Hepatocyte (in vitro differentiated cells): Measurements from ENCODE around the gene NDFIP2. TPM values are rescaled to one million over a fixed set of nuclear protein-coding genes. Genes with fewer than 3 reads are reported as not detected.

Source experiments
- DNase-seq: peaks from one replicate; pipeline ENCODE4 v3.0.0-alpha.2; 2016; ENCODE audit warnings: low spot score
- H2AFZ ChIP-seq: fragments of 200-600 bp; sonication (generic); 2 replicates; pipeline ENCODE4 v1.6.0; 2016; ENCODE audit warnings: antibody characterized with exemption, mild to moderate bottlenecking
- H3K27ac ChIP-seq: fragments of 200-600 bp; sonication (generic); 2 replicates; pipeline ENCODE4 v1.5.1; 2016; ENCODE audit warnings: mild to moderate bottlenecking
- H3K27me3 ChIP-seq: fragments of 200-600 bp; sonication (generic); 2 replicates; pipeline ENCODE4 v1.6.1; 2016
- H3K36me3 ChIP-seq: fragments of 200-600 bp; sonication (generic); replicated peaks from 2 replicates; pipeline ENCODE4 v1.5.1; 2016; ENCODE audit warnings: low read depth; ENCODE audit not compliant: insufficient read depth
- H3K4me1 ChIP-seq: fragments of 200-600 bp; sonication (generic); 2 replicates; pipeline ENCODE4 v1.5.1; 2016; ENCODE audit warnings: mild to moderate bottlenecking, moderate library complexity; ENCODE audit not compliant: insufficient read depth
- H3K4me2 ChIP-seq: fragments of 200-600 bp; sonication (generic); 2 replicates; pipeline ENCODE4 v1.6.0; 2016
- H3K4me3 ChIP-seq: fragments of 200-600 bp; sonication (generic); 2 replicates; pipeline ENCODE4 v1.5.1; 2016; ENCODE audit warnings: mild to moderate bottlenecking
- H3K79me2 ChIP-seq: fragments of 200-600 bp; sonication (generic); 2 replicates; pipeline ENCODE4 v1.6.0; 2017; ENCODE audit warnings: mild to moderate bottlenecking
- H3K9me2 ChIP-seq: fragments of 200-600 bp; sonication (generic); replicated peaks from 2 replicates; pipeline ENCODE4 v1.6.0; 2017; ENCODE audit warnings: mild to moderate bottlenecking; ENCODE audit not compliant: insufficient read depth
- H3K9me3 ChIP-seq: fragments of 200-600 bp; sonication (generic); 2 replicates; pipeline ENCODE4 v1.5.1; 2016; ENCODE audit warnings: low read depth, mild to moderate bottlenecking
- H4K20me1 ChIP-seq: fragments of 200-600 bp; sonication (generic); 2 replicates; pipeline ENCODE4 v1.6.0; 2016; ENCODE audit warnings: mild to moderate bottlenecking; ENCODE audit not compliant: insufficient read depth, poor library complexity, severe bottlenecking
- EZH2 ChIP-seq: fragments of 200-600 bp; sonication (generic); IDR thresholded peaks from 2 replicates; pipeline ENCODE4 v1.6.1; 2016; ENCODE audit warnings: antibody characterized with exemption, mild to moderate bottlenecking, borderline replicate concordance
- EZH2phosphoT487 ChIP-seq: fragments of 200-600 bp; sonication (generic); IDR thresholded peaks from one replicate; pipeline ENCODE4 v1.6.1; 2018; ENCODE audit warnings: antibody characterized with exemption, mild to moderate bottlenecking, low read depth, moderate library complexity; ENCODE audit not compliant: unreplicated experiment, severe bottlenecking
- WGBS: methylation state at CpG from one replicate; pipeline ENCODE4 v1.1.6; 2016; ENCODE audit warnings: low lambda C conversion rate; ENCODE audit errors: missing lambda C conversion rate; 5-methylcytosine and 5-hydroxymethylcytosine counted together
- polyA plus RNA-seq: library from polyadenylated mRNA; unstranded; fragments of >200 nt; fragmentation: Nextera tagmentation; extraction: Ambion mirVana; gene quantifications from 2 replicates; pipeline ENCODE4 v1.2.1, GENCODE V29; 2016
- total RNA-seq: library from RNA; depleted of rRNA; stranded (reverse); fragments of >200 nt; gene quantifications from 2 replicates; pipeline ENCODE4 v1.2.3, GENCODE V29; 2014
- TF ChIP-seq, protein P1 (sequence below): fragments of 200-600 bp; sonication (generic); IDR thresholded peaks from 2 replicates; pipeline ENCODE4 v1.5.1; 2016; ENCODE audit warnings: antibody characterized with exemption, mild to moderate bottlenecking; ENCODE audit not compliant: poor library complexity

NDFIP2 gene
- total and polyA plus RNA-seq, 2 experiments from 2014 or later = 54.4 to 80.2 TPM

DNA sequence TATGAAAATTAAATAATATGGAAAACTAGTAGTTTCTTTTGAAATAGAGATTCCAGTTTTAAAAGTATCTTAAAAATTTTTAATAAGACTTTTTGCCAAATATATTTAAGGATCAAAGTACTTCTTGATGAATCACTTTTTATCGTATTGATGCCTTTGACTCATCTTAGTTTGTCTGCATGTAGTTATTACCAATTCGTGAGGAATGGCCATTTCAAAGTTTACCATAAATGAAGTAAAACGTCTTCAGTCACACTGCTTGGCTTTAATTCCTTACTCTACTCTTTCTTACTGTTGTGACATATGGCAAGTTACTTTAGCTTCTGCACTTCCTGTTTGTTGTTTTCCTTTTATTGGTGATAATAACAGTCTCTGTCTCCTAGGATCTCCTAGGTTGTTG is 38.3 kb downstream of the NDFIP2 start:
- Histone ChIP-seq H3K4me2 (no peak overlapping the region), H3K79me2 (peaks cover 68% of the 10 kb centered on the region), H3K9me2 (no peaks in the 10 kb centered on the region), H3K36me3 (no peaks in the 10 kb centered on the region), H3K4me3 (no peak overlapping the region), H4K20me1 (peaks cover 37% of the 10 kb centered on the region), H3K27me3 (no peaks in the 10 kb centered on the region), H2AFZ (no peak overlapping the region), H3K9me3 (no peaks in the 10 kb centered on the region), H3K4me1 (no peaks in the 10 kb centered on the region), H3K27ac (no peak overlapping the region)
- 87% methylated on average over 3 of the region's 3 CpGs for WGBS
- TF ChIP-seq, protein P1, sequence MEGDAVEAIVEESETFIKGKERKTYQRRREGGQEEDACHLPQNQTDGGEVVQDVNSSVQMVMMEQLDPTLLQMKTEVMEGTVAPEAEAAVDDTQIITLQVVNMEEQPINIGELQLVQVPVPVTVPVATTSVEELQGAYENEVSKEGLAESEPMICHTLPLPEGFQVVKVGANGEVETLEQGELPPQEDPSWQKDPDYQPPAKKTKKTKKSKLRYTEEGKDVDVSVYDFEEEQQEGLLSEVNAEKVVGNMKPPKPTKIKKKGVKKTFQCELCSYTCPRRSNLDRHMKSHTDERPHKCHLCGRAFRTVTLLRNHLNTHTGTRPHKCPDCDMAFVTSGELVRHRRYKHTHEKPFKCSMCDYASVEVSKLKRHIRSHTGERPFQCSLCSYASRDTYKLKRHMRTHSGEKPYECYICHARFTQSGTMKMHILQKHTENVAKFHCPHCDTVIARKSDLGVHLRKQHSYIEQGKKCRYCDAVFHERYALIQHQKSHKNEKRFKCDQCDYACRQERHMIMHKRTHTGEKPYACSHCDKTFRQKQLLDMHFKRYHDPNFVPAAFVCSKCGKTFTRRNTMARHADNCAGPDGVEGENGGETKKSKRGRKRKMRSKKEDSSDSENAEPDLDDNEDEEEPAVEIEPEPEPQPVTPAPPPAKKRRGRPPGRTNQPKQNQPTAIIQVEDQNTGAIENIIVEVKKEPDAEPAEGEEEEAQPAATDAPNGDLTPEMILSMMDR = no peak
- TF ChIP-seq EZH2phosphoT487 = no peak
- no peak for TF ChIP-seq EZH2
- no peak for DNase-seq

- DNase-seq = no peak
Measured at GRCh38 chr13:79522583-79522982, 41.6 kb downstream of the NDFIP2 start.

DNA sequence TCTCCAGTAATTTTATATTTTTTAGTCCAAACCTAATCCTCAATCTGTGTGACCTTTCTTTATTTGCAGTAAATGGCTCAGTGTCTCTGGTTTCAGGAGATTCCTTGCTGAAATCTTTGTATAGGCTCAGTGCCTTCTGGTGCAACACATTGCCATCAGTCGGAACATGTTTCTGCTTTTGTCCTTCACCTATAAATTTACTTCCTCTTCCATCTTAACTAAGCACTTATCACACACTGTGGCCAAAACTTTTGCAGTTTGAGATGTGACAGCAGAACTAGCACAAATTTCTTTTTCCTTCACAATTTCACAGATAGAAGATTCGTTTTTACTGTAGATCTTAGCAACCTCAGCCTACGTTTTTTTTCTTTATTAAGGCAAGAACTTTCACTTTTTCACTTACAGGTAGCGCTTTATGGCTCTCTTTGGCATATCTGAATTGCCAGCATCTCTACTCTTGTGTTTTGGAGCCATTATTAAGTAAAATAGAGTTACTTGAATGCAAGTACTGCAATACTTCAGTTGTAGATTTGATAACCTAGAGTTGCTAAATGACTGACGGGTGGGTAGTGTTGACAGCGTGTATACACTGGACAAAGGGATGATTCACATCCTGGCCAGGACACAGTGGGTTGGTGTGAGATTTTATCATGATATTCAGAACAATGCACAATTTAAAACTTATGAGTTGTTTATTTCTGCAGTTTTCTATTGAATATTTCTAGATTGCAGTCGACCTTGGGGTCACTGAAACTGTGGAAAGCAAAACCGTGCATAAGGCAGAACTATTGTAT is 44.3 kb downstream of the NDFIP2 start:
- TF ChIP-seq EZH2phosphoT487 (no peak), EZH2 (no peak)
- TF ChIP-seq, protein P1 = no peak

More at GRCh38 chr13:79522583-79522982, 41.6 kb downstream of the NDFIP2 start:
- Histone ChIP-seq H3K9me2 (no peaks in the 10 kb centered on the region), H3K9me3 (no peaks in the 10 kb centered on the region), H2AFZ (no peak overlapping the region), H3K27ac (no peak overlapping the region), H4K20me1 (peaks cover 27% of the 10 kb centered on the region), H3K4me2 (no peak overlapping the region), H3K4me3 (no peak overlapping the region), H3K36me3 (no peaks in the 10 kb centered on the region), H3K79me2 (peaks cover 48% of the 10 kb centered on the region), H3K27me3 (no peaks in the 10 kb centered on the region), H3K4me1 (no peaks in the 10 kb centered on the region)
- TF ChIP-seq, protein P1 = no peak
- TF ChIP-seq EZH2phosphoT487 (no peak), EZH2 (no peak)

More for the DNA sequence above, 44.3 kb downstream of the NDFIP2 start:
- DNase-seq = no peak
- Histone ChIP-seq H3K4me2 (no peak overlapping the region), H4K20me1 (peaks cover 4% of the 10 kb centered on the region), H3K27me3 (no peaks in the 10 kb centered on the region), H3K9me2 (no peaks in the 10 kb centered on the region), H2AFZ (no peak overlapping the region), H3K27ac (no peak overlapping the region), H3K79me2 (peaks cover 28% of the 10 kb centered on the region), H3K9me3 (no peaks in the 10 kb centered on the region), H3K36me3 (no peaks in the 10 kb centered on the region), H3K4me3 (no peak overlapping the region), H3K4me1 (no peaks in the 10 kb centered on the region)
- WGBS = 89% methylated on average over 8 of the region's 8 CpGs
